ENCODE measurements around the gene TRIM37. TPM values are rescaled to one million over a fixed set of nuclear protein-coding genes. Genes with fewer than 3 reads are reported as not detected.

The TRIM37 gene
- total RNA-seq, 1 donor from 2014 or later, result 43.9 TPM

GRCh38 chr17:58980706-58981481, 125.8 kb downstream of the TRIM37 start:
- H3K4me3 Mint-ChIP-seq (ENCODE audit: unreplicated experiment), result no peak overlapping the region
- peaks cover 2% of the 10 kb centered on the region for H3K4me1 Mint-ChIP-seq (ENCODE audit: low read depth)
- no peaks in the 10 kb centered on the region for H3K9me3 Mint-ChIP-seq (ENCODE audit: low read depth)
- no peaks in the 10 kb centered on the region for H3K36me3 Mint-ChIP-seq (ENCODE audit: low read depth)
- no peak for TF ChIP-seq CTCF (IDR thresholded peaks at IDR 0.05)
- no peak overlapping the region for H3K27ac Mint-ChIP-seq (ENCODE audit: unreplicated experiment)
- no peaks in the 10 kb centered on the region for H3K27me3 Mint-ChIP-seq (ENCODE audit: low read depth)
- DNase-seq (ENCODE audit: low spot score), result no peak

- TF ChIP-seq CTCF (IDR thresholded peaks at IDR 0.05), result no peak
- H3K4me3 Mint-ChIP-seq (ENCODE audit: unreplicated experiment), result no peak overlapping the region
- peaks cover 5% of the 10 kb centered on the region for H3K4me1 Mint-ChIP-seq (ENCODE audit: low read depth)
- DNase-seq (ENCODE audit: low spot score), result no peak
- no peaks in the 10 kb centered on the region for H3K36me3 Mint-ChIP-seq (ENCODE audit: low read depth)
- H3K27ac Mint-ChIP-seq (ENCODE audit: unreplicated experiment), result no peak overlapping the region
- no peaks in the 10 kb centered on the region for H3K9me3 Mint-ChIP-seq (ENCODE audit: low read depth)
- H3K27me3 Mint-ChIP-seq (ENCODE audit: low read depth), result no peaks in the 10 kb centered on the region
These were observed 130.1 kb downstream of the TRIM37 start for GRCh38 chr17:58976541-58976940.

- Mint-ChIP-seq H3K36me3 (ENCODE audit: low read depth) (no peaks in the 10 kb centered on the region), H3K4me1 (ENCODE audit: low read depth) (peaks cover 6% of the 10 kb centered on the region), H3K27me3 (ENCODE audit: low read depth) (no peaks in the 10 kb centered on the region), H3K9me3 (ENCODE audit: low read depth) (no peaks in the 10 kb centered on the region), H3K27ac (ENCODE audit: unreplicated experiment) (no peak overlapping the region), H3K4me3 (ENCODE audit: unreplicated experiment) (no peak overlapping the region)
- no peak for DNase-seq (ENCODE audit: low spot score)
- no peak for TF ChIP-seq CTCF (IDR thresholded peaks at IDR 0.05)
These were observed 132.3 kb downstream of the TRIM37 start for GRCh38 chr17:58974354-58974753.

GRCh38 chr17:58970609-58971450, 135.8 kb downstream of the TRIM37 start:
- Mint-ChIP-seq H3K9me3 (ENCODE audit: low read depth) (no peaks in the 10 kb centered on the region), H3K4me3 (ENCODE audit: unreplicated experiment) (no peak overlapping the region), H3K36me3 (ENCODE audit: low read depth) (no peaks in the 10 kb centered on the region), H3K27me3 (ENCODE audit: low read depth) (no peaks in the 10 kb centered on the region), H3K27ac (ENCODE audit: unreplicated experiment) (no peak overlapping the region), H3K4me1 (ENCODE audit: low read depth) (peaks cover 11% of the 10 kb centered on the region)
- DNase-seq (ENCODE audit: low spot score), result no peak
- no peak for TF ChIP-seq CTCF (IDR thresholded peaks at IDR 0.05)

- H3K9me3 Mint-ChIP-seq (ENCODE audit: low read depth), result no peaks in the 10 kb centered on the region
- no peaks in the 10 kb centered on the region for H3K36me3 Mint-ChIP-seq (ENCODE audit: low read depth)
- peaks cover 9% of the 10 kb centered on the region for H3K4me1 Mint-ChIP-seq (ENCODE audit: low read depth)
- H3K4me3 Mint-ChIP-seq (ENCODE audit: unreplicated experiment), result no peak overlapping the region
- no peak for DNase-seq (ENCODE audit: low spot score)
- H3K27me3 Mint-ChIP-seq (ENCODE audit: low read depth), result no peaks in the 10 kb centered on the region
- TF ChIP-seq CTCF (IDR thresholded peaks at IDR 0.05), result no peak
- H3K27ac Mint-ChIP-seq (ENCODE audit: unreplicated experiment), result no peak overlapping the region
These were observed 137.1 kb downstream of the TRIM37 start for GRCh38 chr17:58969612-58970011.
